Astrocyte (in vitro differentiated cells and primary cell): ENCODE measurements around the gene GGT5. TPM values are rescaled to one million over a fixed set of nuclear protein-coding genes. Genes with fewer than 3 reads are reported as not detected.
"Not testable (repeated sequence)": the region's sequence is repeated elsewhere in the genome, so short reads cannot be mapped to it uniquely, and the experiment has no call there.

Experiments
- DNase-seq: peaks from one replicate; pipeline ENCODE4 v3.0.0-alpha.2; 2010; ENCODE audit warnings: low read depth
- FAIRE-seq: peaks from 2 replicates; lab custom pipeline; 2011; peaks lifted over from hg19 to GRCh38; lab: Jason Lieb, UNC
- H2AFZ ChIP-seq: 2 replicates; pipeline ENCODE4 v1.6.0; 2012; ENCODE audit warnings: low read depth, low read length, inconsistent platforms
- H3K27ac ChIP-seq: 2 replicates; pipeline ENCODE4 v1.5.1; 2011; ENCODE audit warnings: low read depth, low read length, inconsistent platforms
- H3K27me3 ChIP-seq: 2 replicates; pipeline ENCODE4 v1.6.0; 2011; ENCODE audit warnings: low read length, inconsistent platforms; ENCODE audit not compliant: insufficient read depth
- H3K36me3 ChIP-seq: 2 replicates; pipeline ENCODE4 v1.5.1; 2011; ENCODE audit warnings: low read length, inconsistent platforms; ENCODE audit not compliant: insufficient read depth
- H3K4me1 ChIP-seq: 2 replicates; pipeline ENCODE4 v1.5.1; 2011; ENCODE audit warnings: low read length, inconsistent platforms; ENCODE audit not compliant: insufficient read depth
- H3K4me2 ChIP-seq: 2 replicates; pipeline ENCODE4 v1.6.0; 2012; ENCODE audit warnings: low read length, inconsistent platforms
- H3K4me3 ChIP-seq: 2 replicates; pipeline ENCODE4 v1.5.1; 2011; ENCODE audit warnings: low read depth, mild to moderate bottlenecking, low read length, inconsistent platforms; ENCODE audit not compliant: insufficient read depth
- H3K79me2 ChIP-seq: 2 replicates; pipeline ENCODE4 v1.6.0; 2012; ENCODE audit warnings: mild to moderate bottlenecking, low read length, inconsistent platforms; ENCODE audit not compliant: insufficient read depth
- H3K9ac ChIP-seq: 2 replicates; pipeline ENCODE4 v1.6.0; 2012; ENCODE audit warnings: mild to moderate bottlenecking, low read length, inconsistent platforms
- H3K9me3 ChIP-seq: 2 replicates; pipeline ENCODE4 v1.5.1; 2012; ENCODE audit warnings: low read depth, mild to moderate bottlenecking, low read length, inconsistent platforms; ENCODE audit not compliant: insufficient read depth
- H4K20me1 ChIP-seq: 2 replicates; pipeline ENCODE4 v1.6.0; 2012; ENCODE audit warnings: low read length, inconsistent platforms; ENCODE audit not compliant: insufficient read depth
- H3K27ac Mint-ChIP-seq: one replicate; pipeline ENCODE4 v1.8.0; 2021; ENCODE audit warnings: mild to moderate bottlenecking, mixed read lengths; ENCODE audit not compliant: unreplicated experiment
- H3K27me3 Mint-ChIP-seq: one replicate; pipeline ENCODE4 v1.8.0; 2021; ENCODE audit warnings: low read depth, mixed read lengths; ENCODE audit not compliant: unreplicated experiment
- H3K36me3 Mint-ChIP-seq: one replicate; pipeline ENCODE4 v1.8.0; 2021; ENCODE audit warnings: low read depth, mixed read lengths; ENCODE audit not compliant: unreplicated experiment
- H3K4me1 Mint-ChIP-seq: one replicate; pipeline ENCODE4 v1.8.0; 2021; ENCODE audit warnings: low read depth, mixed read lengths; ENCODE audit not compliant: unreplicated experiment
- H3K4me3 Mint-ChIP-seq: one replicate; pipeline ENCODE4 v1.8.0; 2021; ENCODE audit warnings: mild to moderate bottlenecking, moderate library complexity, mixed read lengths; ENCODE audit not compliant: unreplicated experiment
- H3K9me3 Mint-ChIP-seq: one replicate; pipeline ENCODE4 v1.8.0; 2021; ENCODE audit warnings: mild to moderate bottlenecking, mixed read lengths; ENCODE audit not compliant: unreplicated experiment
- EZH2 ChIP-seq: IDR thresholded peaks from 2 replicates; pipeline ENCODE4 v1.6.1; 2012; ENCODE audit warnings: mild to moderate bottlenecking, low read length, inconsistent platforms; ENCODE audit not compliant: insufficient read depth
- total RNA-seq: library from RNA; stranded (reverse); gene quantifications from 2 replicates; pipeline ENCODE4 v1.2.1, GENCODE V29; 2021
- TF ChIP-seq, protein P1 (sequence below): IDR thresholded peaks from 2 replicates; pipeline ENCODE4 v1.5.1; 2011; ENCODE audit warnings: low read depth, mild to moderate bottlenecking, inconsistent platforms, low read length, moderate library complexity; ENCODE audit not compliant: insufficient read depth

Gene GGT5
- total RNA-seq, 1 donor from 2014 or later, result 0.64 TPM

DNA sequence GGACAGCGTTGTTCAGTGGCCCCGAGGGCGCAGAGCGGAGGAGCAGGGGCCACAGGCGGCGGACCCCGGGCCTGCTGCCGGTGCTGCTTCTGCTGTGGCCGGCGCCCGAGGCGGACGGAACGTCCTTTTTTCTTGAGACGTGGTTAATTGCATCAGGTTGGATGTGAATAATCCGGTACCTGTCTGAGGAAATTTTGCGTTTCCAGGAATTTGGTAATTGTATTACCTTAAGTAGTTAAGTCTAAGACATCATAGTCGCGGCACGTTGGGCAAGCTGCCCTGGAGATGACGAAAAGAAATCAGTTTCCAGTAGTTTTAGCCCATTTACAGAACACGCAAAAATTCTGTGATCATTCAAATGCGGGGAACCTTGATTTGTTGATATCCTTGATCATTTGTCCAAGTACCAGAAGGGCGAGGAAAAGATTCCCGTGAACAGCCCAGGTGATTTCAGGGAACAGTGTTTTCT is 26.5 kb upstream of the GGT5 start:
- no peak for TF ChIP-seq EZH2
- TF ChIP-seq, protein P1, sequence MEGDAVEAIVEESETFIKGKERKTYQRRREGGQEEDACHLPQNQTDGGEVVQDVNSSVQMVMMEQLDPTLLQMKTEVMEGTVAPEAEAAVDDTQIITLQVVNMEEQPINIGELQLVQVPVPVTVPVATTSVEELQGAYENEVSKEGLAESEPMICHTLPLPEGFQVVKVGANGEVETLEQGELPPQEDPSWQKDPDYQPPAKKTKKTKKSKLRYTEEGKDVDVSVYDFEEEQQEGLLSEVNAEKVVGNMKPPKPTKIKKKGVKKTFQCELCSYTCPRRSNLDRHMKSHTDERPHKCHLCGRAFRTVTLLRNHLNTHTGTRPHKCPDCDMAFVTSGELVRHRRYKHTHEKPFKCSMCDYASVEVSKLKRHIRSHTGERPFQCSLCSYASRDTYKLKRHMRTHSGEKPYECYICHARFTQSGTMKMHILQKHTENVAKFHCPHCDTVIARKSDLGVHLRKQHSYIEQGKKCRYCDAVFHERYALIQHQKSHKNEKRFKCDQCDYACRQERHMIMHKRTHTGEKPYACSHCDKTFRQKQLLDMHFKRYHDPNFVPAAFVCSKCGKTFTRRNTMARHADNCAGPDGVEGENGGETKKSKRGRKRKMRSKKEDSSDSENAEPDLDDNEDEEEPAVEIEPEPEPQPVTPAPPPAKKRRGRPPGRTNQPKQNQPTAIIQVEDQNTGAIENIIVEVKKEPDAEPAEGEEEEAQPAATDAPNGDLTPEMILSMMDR, result no peak
- H3K27me3 Mint-ChIP-seq, result no peaks in the 10 kb centered on the region
- Histone ChIP-seq H3K36me3 (no peaks in the 10 kb centered on the region), H2AFZ (peak overlapping the region; percentile 92), H3K9ac (peak overlapping the region; percentile 98), H4K20me1 (peaks cover 38% of the 10 kb centered on the region), H3K4me2 (peak overlapping the region; percentile 100), H3K27ac (peak overlapping the region; percentile 93), H3K4me3 (peak overlapping the region; percentile 99), H3K79me2 (peaks cover 54% of the 10 kb centered on the region), H3K9me3 (no peaks in the 10 kb centered on the region), H3K4me1 (peaks cover 10% of the 10 kb centered on the region), H3K27me3 (no peaks in the 10 kb centered on the region)
- H3K27ac Mint-ChIP-seq, result peak overlapping the region; percentile 28
- H3K9me3 Mint-ChIP-seq, result no peaks in the 10 kb centered on the region
- DNase-seq (peak; percentile 30), FAIRE-seq (no peak)
- peak overlapping the region; percentile 86 for H3K4me3 Mint-ChIP-seq
- H3K4me1 Mint-ChIP-seq, result peaks cover 15% of the 10 kb centered on the region
- H3K36me3 Mint-ChIP-seq, result no peaks in the 10 kb centered on the region

DNA sequence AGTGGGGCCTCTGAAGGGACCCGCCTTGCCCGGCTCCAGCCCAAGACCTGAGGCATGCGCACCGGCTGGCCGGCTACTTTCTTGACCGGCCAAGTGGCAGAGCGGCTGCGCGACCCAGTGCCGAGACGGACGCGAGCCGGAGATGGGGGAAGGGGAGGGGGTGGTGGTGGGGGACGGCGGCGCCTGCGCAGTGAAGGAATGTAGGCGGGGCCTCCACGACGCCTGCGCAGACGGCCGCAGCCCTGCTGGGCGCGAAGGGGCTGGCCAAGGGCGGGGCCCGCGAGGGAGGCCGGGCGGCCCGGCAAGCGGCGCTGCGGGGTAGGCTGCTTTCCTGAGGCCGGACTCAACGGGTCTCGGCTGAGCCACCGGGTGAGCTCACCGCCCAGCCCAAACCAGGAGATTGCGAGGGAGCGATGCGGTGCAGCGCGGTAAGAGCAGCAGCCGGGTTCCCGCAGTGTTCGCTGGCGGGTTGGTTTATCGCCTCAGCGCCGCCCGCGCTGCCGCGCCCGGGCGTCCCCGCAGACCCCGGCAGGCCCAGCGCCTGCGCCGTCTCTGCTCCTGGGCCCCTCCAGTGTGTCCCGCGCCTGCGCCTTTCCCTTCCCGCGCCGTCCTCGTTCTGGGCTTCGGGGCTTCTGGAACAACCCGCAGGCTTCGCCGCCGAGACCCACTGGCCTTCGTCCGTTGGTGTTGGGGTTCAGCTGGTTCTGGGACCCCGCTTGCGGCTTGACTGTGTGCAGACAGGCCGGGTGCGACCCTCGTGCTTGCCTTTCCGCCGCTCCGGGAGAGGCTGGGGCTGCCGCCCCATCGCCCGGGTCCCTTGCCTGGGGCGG is 25.9 kb upstream of the GGT5 start, which contains the start of gene SPECC1L:
Gene SPECC1L, plus strand, starts transcription at position 276 of the 830 bp plus-strand sequence. CDS start 31,401 bp downstream, outside the sequence.
- H3K36me3 ChIP-seq, result no peaks in the 10 kb centered on the region
- H3K27ac ChIP-seq, result peak within 1 kb of the TSS; percentile 93
- Mint-ChIP-seq H3K36me3 (no peaks in the 10 kb centered on the region), H3K4me3 (peak within 1 kb of the TSS; percentile 86), H3K27ac (peak within 1 kb of the TSS; percentile 89), H3K27me3 (no peaks in the 10 kb centered on the region), H3K9me3 (no peaks in the 10 kb centered on the region), H3K4me1 (peaks cover 15% of the 10 kb centered on the region)
- TF ChIP-seq, protein P1, result no peak
- no peak for TF ChIP-seq EZH2
- peak within 1 kb of the TSS; percentile 100 for H3K4me2 ChIP-seq
- peaks cover 47% of the 10 kb centered on the region for H3K79me2 ChIP-seq
- peaks cover 36% of the 10 kb centered on the region for H4K20me1 ChIP-seq
- H3K9me3 ChIP-seq, result no peaks in the 10 kb centered on the region
- no peaks in the 10 kb centered on the region for H3K27me3 ChIP-seq
- FAIRE-seq (no peak), DNase-seq (peak; percentile 71)
- H3K4me3 ChIP-seq, result peak within 1 kb of the TSS; percentile 99
- peaks cover 10% of the 10 kb centered on the region for H3K4me1 ChIP-seq
- peak within 1 kb of the TSS; percentile 97 for H2AFZ ChIP-seq
- H3K9ac ChIP-seq, result peak within 1 kb of the TSS; percentile 98

DNA sequence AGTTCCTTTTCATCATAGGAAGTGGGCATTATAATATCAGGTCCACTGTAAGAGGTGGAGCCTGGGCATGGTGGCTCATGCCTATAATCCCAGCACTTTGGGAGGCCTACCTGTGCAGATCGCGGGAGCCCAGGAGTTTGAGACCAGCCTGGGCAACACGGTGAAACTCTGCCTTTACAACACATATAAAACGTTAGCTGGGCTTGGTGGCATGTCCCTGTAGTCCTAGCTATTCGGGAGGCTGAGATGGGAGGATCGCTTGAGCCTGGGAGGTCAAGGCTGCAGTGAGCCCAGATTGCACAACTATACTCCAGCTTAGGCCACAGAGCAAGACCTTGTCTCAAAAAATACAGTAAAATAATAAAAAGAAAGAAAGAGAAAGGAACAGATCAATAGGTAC is 21.6 kb upstream of the GGT5 start:
- FAIRE-seq, H3K9me3 Mint-ChIP-seq, H3K4me1 Mint-ChIP-seq, H3K79me2 ChIP-seq, H3K27me3 ChIP-seq, DNase-seq, H2AFZ ChIP-seq, H3K36me3 ChIP-seq, H3K9me3 ChIP-seq, H3K4me2 ChIP-seq, H3K27ac ChIP-seq, H3K4me3 ChIP-seq, H3K4me3 Mint-ChIP-seq, H3K27me3 Mint-ChIP-seq, H3K9ac ChIP-seq, H3K4me1 ChIP-seq, H3K27ac Mint-ChIP-seq, H4K20me1 ChIP-seq, H3K36me3 Mint-ChIP-seq: not testable (repeated sequence)
